Lower leg skin (tissue), 3 donors: Measurements from ENCODE around the gene USP51.

Source experiments
- CTCF ChIP-seq, 3 donors: fragments of 450-650 bp; IDR thresholded peaks; one replicate each; pipeline ENCODE4 v1.5.1; 2016; ENCODE audit warnings: antibody characterized with exemption in 3 of 3, mild to moderate bottlenecking in 3 of 3, moderate library complexity in 2 of 3
- POLR2A ChIP-seq, 2 donors: fragments of 450-650 bp; IDR thresholded peaks; one replicate each; pipeline ENCODE4 v1.6.1; 2016 to 2017; ENCODE audit warnings: antibody characterized with exemption in 2 of 2, mild to moderate bottlenecking in 1 of 2, moderate library complexity in 1 of 2

- no peak for TF ChIP-seq POLR2A (IDR thresholded peaks at IDR 0.05)
- no peak for TF ChIP-seq CTCF (IDR thresholded peaks at IDR 0.05)
These were observed 37.4 kb downstream of the USP51 start, which contains the start of gene MAGEH1 for GRCh38 chrX:55451990-55452832.
